K562 (cell line): Measurements from ENCODE around the gene OR13A1. TPM values are rescaled to one million over a fixed set of nuclear protein-coding genes. Genes with fewer than 3 reads are reported as not detected.

Experiments
- ARID1B ChIP-seq: fragments of 450-650 bp; IDR thresholded peaks from 2 replicates; pipeline ENCODE4 v1.6.1; 2016; ENCODE audit warnings: antibody characterized with exemption, mild to moderate bottlenecking, inconsistent platforms
- E2F3 ChIP-seq: fragments of 250-450 bp; sonication (Bioruptor Pico); IDR thresholded peaks from 2 replicates; pipeline ENCODE4 v1.4.0; 2020; ENCODE audit warnings: mild to moderate bottlenecking
- EZH2 ChIP-seq: IDR thresholded peaks from 2 replicates; pipeline ENCODE4 v1.6.1; 2012; ENCODE audit warnings: low read depth, mild to moderate bottlenecking, inconsistent platforms, low read length, borderline replicate concordance
- FOXK2 ChIP-seq, 2 experiments: fragments of 450-650 bp; IDR thresholded peaks in 1 of 2; conservative IDR thresholded peaks in 1 of 2; 2 replicates each; pipeline ENCODE4 v1.6.1; 2016; ENCODE audit warnings: low read depth in 2 of 2, mild to moderate bottlenecking in 1 of 2
- HDAC2 ChIP-seq: fragments of 450-650 bp; IDR thresholded peaks from 2 replicates; pipeline ENCODE4 v1.6.1; 2016; ENCODE audit warnings: mild to moderate bottlenecking
- MTA2 ChIP-seq: fragments of 450-650 bp; IDR thresholded peaks from 2 replicates; pipeline ENCODE4 v1.6.1; 2016; ENCODE audit warnings: low read depth
- MYBL2 ChIP-seq, 2 experiments: fragments of 450-650 bp in 1 of 2; sonication (generic) in 1 of 2; formaldehyde crosslinking in 1 of 2; IDR thresholded peaks; 2 replicates each; pipeline versions ENCODE4 v1.6.1 to v1.8.1; 2017 to 2022; ENCODE audit warnings: borderline replicate concordance in 1 of 2, inconsistent platforms in 1 of 2, low read depth in 1 of 2, mild to moderate bottlenecking in 1 of 2, missing genetic modification reagents in 1 of 2, moderate library complexity in 1 of 2
- NFIC ChIP-seq: fragments of 450-650 bp; IDR thresholded peaks from 2 replicates; pipeline ENCODE4 v1.6.1; 2017; ENCODE audit warnings: mild to moderate bottlenecking, inconsistent platforms
- NFXL1 ChIP-seq: fragments of 450-650 bp; formaldehyde crosslinking; IDR thresholded peaks from 2 replicates; pipeline ENCODE4 v1.4.0; 2021; ENCODE audit warnings: mild to moderate bottlenecking
- polyA plus RNA-seq, 8 experiments: library from polyadenylated mRNA; depleted of rRNA in 4 of 8; stranded (reverse) in 5 of 8; unstranded in 3 of 8; fragments of >200 nt; fragmentation: Nextera tagmentation in 2 of 8; fragmentation: Illumina TruSeq in 1 of 8; extraction: Ambion mirVana in 2 of 8; extraction: Trizol in 1 of 8; gene quantifications; 2 replicates each; pipeline versions ENCODE4 v1.2.1 to v1.2.3, GENCODE V29; 2011 to 2014; ENCODE audit warnings: inconsistent platforms in 1 of 8, missing spikeins in 1 of 8
- total RNA-seq, 7 experiments: library from RNA; depleted of rRNA in 6 of 7; stranded (reverse); fragments of >200 nt in 6 of 7; fragmentation: Illumina TruSeq in 2 of 7; extraction: Trizol in 2 of 7; gene quantifications; 2 replicates each; pipeline versions ENCODE4 v1.2.1 to v1.2.3, GENCODE V29; 2011 to 2021; ENCODE audit warnings: low replicate concordance in 1 of 7
- TF ChIP-seq, protein P1 (sequence below), 2 experiments: fragments of 450-650 bp in 1 of 2; sonication (generic) in 1 of 2; formaldehyde crosslinking in 1 of 2; IDR thresholded peaks; 2 replicates each; pipeline versions ENCODE4 v1.7.1 to v1.9.0; 2016 to 2022; ENCODE audit warnings: inconsistent platforms in 1 of 2, mild to moderate bottlenecking in 1 of 2, missing genetic modification reagents in 1 of 2
- TF ChIP-seq, protein P2 (sequence below): fragments of 200-800 bp; sonication (Bioruptor generic); IDR thresholded peaks from 2 replicates; pipeline ENCODE4 v1.6.1; 2017; ENCODE audit warnings: missing genetic modification characterization, missing compliant biosample characterization
- TF ChIP-seq, protein P3 (sequence below): sonication (generic); formaldehyde crosslinking; IDR thresholded peaks from 2 replicates; pipeline ENCODE4 v1.4.0; 2020; ENCODE audit warnings: mild to moderate bottlenecking, missing genetic modification reagents

Gene OR13A1
- total and polyA plus RNA-seq, 9 of the 15 experiments (the other 6 are each of a cell fraction or from before 2014, with no cell fraction given): 0.03 to 0.11 (median 0.06) TPM; not detected in 3

DNA sequence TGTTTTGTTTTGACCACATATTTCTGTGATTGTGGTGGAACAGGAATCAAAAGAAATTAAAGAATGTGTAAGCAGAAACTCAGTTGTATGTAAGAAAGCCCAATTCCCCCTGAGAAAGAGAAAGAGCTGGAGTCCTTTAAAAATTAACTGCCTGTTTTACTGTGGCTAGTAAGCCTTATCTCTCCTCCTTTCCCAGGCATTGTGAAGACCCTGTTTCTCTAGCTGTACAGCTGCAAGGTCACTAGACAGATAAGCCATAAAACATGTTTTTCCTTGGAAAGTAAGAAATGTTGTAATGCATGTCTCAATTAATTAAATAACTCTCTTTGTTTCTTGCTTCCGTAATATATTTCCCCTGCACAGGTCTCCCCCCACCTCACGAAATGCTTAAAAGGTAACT lies 53.5 kb downstream of the OR13A1 start (continued):
- TF ChIP-seq, protein P1, sequence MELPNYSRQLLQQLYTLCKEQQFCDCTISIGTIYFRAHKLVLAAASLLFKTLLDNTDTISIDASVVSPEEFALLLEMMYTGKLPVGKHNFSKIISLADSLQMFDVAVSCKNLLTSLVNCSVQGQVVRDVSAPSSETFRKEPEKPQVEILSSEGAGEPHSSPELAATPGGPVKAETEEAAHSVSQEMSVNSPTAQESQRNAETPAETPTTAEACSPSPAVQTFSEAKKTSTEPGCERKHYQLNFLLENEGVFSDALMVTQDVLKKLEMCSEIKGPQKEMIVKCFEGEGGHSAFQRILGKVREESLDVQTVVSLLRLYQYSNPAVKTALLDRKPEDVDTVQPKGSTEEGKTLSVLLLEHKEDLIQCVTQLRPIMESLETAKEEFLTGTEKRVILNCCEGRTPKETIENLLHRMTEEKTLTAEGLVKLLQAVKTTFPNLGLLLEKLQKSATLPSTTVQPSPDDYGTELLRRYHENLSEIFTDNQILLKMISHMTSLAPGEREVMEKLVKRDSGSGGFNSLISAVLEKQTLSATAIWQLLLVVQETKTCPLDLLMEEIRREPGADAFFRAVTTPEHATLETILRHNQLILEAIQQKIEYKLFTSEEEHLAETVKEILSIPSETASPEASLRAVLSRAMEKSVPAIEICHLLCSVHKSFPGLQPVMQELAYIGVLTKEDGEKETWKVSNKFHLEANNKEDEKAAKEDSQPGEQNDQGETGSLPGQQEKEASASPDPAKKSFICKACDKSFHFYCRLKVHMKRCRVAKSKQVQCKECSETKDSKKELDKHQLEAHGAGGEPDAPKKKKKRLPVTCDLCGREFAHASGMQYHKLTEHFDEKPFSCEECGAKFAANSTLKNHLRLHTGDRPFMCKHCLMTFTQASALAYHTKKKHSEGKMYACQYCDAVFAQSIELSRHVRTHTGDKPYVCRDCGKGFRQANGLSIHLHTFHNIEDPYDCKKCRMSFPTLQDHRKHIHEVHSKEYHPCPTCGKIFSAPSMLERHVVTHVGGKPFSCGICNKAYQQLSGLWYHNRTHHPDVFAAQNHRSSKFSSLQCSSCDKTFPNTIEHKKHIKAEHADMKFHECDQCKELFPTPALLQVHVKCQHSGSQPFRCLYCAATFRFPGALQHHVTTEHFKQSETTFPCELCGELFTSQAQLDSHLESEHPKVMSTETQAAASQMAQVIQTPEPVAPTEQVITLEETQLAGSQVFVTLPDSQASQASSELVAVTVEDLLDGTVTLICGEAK (IDR thresholded peaks at IDR 0.05): peak; percentile 17; the same call in 1 of the 2 replicates
- TF ChIP-seq, protein P1 (CRISPR knock-in tag; IDR thresholded peaks at IDR 0.05): no peak
- no peak for TF ChIP-seq EZH2
- TF ChIP-seq, protein P2, sequence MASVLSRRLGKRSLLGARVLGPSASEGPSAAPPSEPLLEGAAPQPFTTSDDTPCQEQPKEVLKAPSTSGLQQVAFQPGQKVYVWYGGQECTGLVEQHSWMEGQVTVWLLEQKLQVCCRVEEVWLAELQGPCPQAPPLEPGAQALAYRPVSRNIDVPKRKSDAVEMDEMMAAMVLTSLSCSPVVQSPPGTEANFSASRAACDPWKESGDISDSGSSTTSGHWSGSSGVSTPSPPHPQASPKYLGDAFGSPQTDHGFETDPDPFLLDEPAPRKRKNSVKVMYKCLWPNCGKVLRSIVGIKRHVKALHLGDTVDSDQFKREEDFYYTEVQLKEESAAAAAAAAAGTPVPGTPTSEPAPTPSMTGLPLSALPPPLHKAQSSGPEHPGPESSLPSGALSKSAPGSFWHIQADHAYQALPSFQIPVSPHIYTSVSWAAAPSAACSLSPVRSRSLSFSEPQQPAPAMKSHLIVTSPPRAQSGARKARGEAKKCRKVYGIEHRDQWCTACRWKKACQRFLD: 0 out of 2 replicates have a peak, but pooled peaks have one; percentile 41
- peak; percentile 44 for TF ChIP-seq NFIC
- peak; percentile 89 for TF ChIP-seq ARID1B
- peak; percentile 11 to 22; a peak in 1 of 4 replicates for TF ChIP-seq FOXK2 (conservative IDR thresholded peaks at IDR 0.05 in 1 of 2, IDR thresholded peaks at IDR 0.05 in 1 of 2; ENCODE audit: low read depth in 2 of 2)
- TF ChIP-seq E2F3 (CRISPR knock-in tag): no peak
- peak; percentile 74 for TF ChIP-seq MTA2
- TF ChIP-seq, protein P3, sequence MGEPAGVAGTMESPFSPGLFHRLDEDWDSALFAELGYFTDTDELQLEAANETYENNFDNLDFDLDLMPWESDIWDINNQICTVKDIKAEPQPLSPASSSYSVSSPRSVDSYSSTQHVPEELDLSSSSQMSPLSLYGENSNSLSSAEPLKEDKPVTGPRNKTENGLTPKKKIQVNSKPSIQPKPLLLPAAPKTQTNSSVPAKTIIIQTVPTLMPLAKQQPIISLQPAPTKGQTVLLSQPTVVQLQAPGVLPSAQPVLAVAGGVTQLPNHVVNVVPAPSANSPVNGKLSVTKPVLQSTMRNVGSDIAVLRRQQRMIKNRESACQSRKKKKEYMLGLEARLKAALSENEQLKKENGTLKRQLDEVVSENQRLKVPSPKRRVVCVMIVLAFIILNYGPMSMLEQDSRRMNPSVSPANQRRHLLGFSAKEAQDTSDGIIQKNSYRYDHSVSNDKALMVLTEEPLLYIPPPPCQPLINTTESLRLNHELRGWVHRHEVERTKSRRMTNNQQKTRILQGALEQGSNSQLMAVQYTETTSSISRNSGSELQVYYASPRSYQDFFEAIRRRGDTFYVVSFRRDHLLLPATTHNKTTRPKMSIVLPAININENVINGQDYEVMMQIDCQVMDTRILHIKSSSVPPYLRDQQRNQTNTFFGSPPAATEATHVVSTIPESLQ (CRISPR knock-in tag): no peak
- TF ChIP-seq NFXL1: no peak
- peak; percentile 59; the same call in 1 of the 2 replicates for TF ChIP-seq MYBL2 (IDR thresholded peaks at IDR 0.05; ENCODE audit: low read depth)
- no peak for TF ChIP-seq MYBL2 (CRISPR knock-in tag; IDR thresholded peaks at IDR 0.05; ENCODE audit: borderline replicate concordance)
- TF ChIP-seq HDAC2: peak; percentile 49
